ENCODE measurements around the gene TMPRSS2.

- no peak for TF ChIP-seq CTCF (IDR thresholded peaks at IDR 0.05)
- no peak for TF ChIP-seq POLR2A (IDR thresholded peaks at IDR 0.05)
Measured at GRCh38 chr21:41481191-41481590, 26.8 kb downstream of the TMPRSS2 start.

All from lower leg skin (tissue), 3 donors.